ENCODE results near the gene HTR2B. TPM values are rescaled to one million over a fixed set of nuclear protein-coding genes. Genes with fewer than 3 reads are reported as not detected.
"Not testable (repeated sequence)": the region's sequence is repeated elsewhere in the genome, so short reads cannot be mapped to it uniquely, and the experiment has no call there.

HTR2B gene
- total RNA-seq, 2 experiments from 2014 or later, result 2.1 to 2.2 TPM

DNA sequence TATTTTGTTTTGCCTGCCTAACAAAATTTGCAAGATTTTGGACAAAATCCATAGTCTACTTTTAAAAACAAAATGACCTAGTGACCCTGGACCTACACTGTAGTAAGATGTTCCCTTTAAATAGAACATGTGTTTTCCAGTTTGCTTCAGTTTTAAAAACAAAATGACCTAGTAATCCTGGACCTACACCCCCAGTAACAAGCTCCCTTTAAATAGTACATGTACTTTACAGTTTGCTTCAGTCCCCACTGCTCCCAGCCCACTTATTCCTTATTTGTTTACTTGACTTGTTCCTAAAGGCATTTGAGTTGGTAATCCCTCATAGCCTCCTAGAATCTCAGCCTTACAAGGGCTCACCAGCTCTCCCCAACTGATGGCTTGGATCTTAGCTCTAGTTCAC lies 34.5 kb upstream of the HTR2B start:
- Mint-ChIP-seq H3K9me3 (no peaks in the 10 kb centered on the region), H3K27ac (peak overlapping the region; percentile 31), H3K4me3 (no peak overlapping the region), H3K36me3 (ENCODE audit: low read depth) (peaks cover 17% of the 10 kb centered on the region), H3K27me3 (no peaks in the 10 kb centered on the region), H3K4me1 (peaks cover 16% of the 10 kb centered on the region)
- POLR2A ChIA-PET, result interaction anchor here (0.6 kb wide), 1 partner anchor 15 kb away, joined by 3 read pairs; no protein-coding TSS in a partner anchor
- CTCF ChIA-PET, result interaction anchor here (2.0 kb wide), 1 partner anchor 8 kb away, joined by 5 read pairs; no protein-coding TSS in a partner anchor
- no peak for DNase-seq

DNA sequence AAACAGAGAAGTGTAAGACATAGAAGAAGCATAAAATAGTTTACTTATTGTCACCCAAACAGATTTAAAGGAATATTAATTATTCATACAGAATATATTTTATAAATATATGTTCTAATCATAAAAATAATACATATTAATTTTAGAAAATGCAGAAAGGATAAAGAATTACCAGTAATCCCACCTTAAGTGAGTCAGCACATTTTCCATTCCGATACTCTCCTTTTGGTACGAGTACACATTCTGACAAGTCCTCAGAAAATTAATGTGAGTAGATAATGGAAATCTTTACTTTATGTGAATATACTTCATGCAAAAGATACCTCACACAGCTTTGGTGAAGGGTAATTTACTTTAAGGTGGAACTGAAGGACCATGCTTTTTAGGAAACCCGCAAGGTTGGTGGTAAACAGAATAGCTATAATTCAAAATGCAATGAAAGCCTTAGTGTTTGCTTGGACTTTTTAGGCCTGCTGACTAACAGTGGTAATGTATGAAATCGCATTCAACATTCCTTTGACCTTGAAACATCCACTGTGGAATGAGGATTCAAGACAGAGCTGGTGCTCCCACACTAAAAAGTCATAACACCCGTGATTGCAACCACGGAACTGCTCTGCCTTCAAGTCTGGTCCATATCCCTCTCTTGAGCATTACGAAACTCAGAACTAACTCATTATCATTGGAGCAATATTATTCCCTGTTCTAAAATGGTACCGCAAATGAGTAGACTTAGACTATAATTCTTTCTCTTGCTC lies 28.1 kb upstream of the HTR2B start:
- DNase-seq, result no peak
- ChIA-PET POLR2A (no interaction called here), CTCF (no interaction called here)
- Mint-ChIP-seq H3K36me3 (ENCODE audit: low read depth) (peaks cover 12% of the 10 kb centered on the region), H3K4me3 (no peak overlapping the region), H3K4me1 (no peaks in the 10 kb centered on the region), H3K9me3 (no peaks in the 10 kb centered on the region), H3K27ac (no peak overlapping the region), H3K27me3 (no peaks in the 10 kb centered on the region)

DNA sequence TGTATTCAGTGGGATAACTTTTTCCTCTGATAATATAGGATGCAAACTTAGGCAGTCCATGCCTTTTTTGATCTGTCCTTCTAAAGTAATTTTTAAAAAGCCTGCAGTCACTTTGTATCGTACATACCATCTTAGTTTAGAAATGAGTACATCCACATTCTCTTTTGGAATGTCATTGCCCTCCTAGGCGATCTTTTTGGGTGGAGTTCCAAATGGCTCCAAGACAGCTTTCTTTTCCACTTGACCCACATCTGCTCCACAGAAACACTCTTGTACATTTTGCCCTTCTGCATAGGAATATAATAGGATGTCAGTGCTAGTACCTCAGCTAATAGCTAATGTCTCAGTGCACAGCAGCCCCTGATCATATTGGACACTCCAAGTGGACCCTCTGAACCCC lies 21.8 kb upstream of the HTR2B start:
- H3K9me3 Mint-ChIP-seq, result no peaks in the 10 kb centered on the region
- H3K36me3 Mint-ChIP-seq (ENCODE audit: low read depth), result peaks cover 16% of the 10 kb centered on the region
- ChIA-PET POLR2A (no interaction called here), CTCF (interaction anchor here (1.1 kb wide), 1 partner anchor 25 kb away, joined by 3 read pairs; no protein-coding TSS in a partner anchor)
- H3K27me3 Mint-ChIP-seq, result no peaks in the 10 kb centered on the region
- no peak for DNase-seq
- H3K4me1 Mint-ChIP-seq, result no peaks in the 10 kb centered on the region
- no peak overlapping the region for H3K4me3 Mint-ChIP-seq
- H3K27ac Mint-ChIP-seq, result no peak overlapping the region

DNA sequence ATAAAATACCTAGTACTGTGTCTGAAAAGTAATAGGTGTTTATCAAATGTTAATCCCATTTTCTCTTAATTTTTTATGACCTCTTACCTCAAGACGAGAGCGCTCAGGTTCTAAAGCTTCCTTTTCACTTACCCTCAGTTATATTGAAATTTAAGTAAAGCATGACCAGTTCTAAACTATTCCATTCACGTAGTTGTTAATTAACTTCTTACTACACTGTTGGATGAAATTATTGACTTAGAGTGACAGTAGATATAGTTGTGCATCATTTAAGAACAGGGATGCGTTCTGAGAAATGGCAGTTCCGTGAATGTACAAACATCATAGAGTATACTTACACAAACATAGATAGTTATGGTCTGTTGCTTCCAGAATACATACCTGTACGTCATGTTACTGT lies 20.1 kb upstream of the HTR2B start:
- DNase-seq, result no peak
- CTCF ChIA-PET, result no interaction called here
- Mint-ChIP-seq H3K4me3 (no peak overlapping the region), H3K9me3 (no peaks in the 10 kb centered on the region), H3K4me1 (no peaks in the 10 kb centered on the region), H3K27me3 (no peaks in the 10 kb centered on the region), H3K27ac (no peak overlapping the region), H3K36me3 (ENCODE audit: low read depth) (peaks cover 17% of the 10 kb centered on the region)
- POLR2A ChIA-PET, result no interaction called here

DNA sequence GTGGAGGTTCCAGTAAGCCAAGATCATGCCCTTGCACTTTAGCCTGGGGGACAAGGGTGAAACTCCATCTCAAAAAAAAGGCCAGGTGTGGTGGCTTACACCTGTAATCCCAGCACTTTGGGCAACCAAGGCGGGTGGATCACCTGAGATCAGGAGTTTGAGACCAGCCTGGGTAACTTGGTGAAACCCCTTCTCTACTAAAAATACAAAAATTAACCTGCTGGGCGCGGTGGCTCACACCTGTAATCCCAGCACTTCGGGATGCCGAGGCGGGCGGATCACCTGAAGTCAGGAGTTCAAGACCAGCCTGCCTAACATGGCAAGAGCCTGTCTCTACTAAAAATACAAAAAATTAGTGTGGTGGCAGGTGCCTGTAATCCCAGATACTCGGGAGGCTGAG lies 16.0 kb upstream of the HTR2B start:
- H3K4me1 Mint-ChIP-seq, H3K4me3 Mint-ChIP-seq, POLR2A ChIA-PET, H3K27ac Mint-ChIP-seq, DNase-seq, H3K9me3 Mint-ChIP-seq, H3K27me3 Mint-ChIP-seq: not testable (repeated sequence)
- H3K36me3 Mint-ChIP-seq (ENCODE audit: low read depth), result peaks cover 12% of the 10 kb centered on the region
- CTCF ChIA-PET, result interaction anchor here (0.6 kb wide), 1 partner anchor 23 kb away, joined by 3 read pairs; no protein-coding TSS in a partner anchor

DNA sequence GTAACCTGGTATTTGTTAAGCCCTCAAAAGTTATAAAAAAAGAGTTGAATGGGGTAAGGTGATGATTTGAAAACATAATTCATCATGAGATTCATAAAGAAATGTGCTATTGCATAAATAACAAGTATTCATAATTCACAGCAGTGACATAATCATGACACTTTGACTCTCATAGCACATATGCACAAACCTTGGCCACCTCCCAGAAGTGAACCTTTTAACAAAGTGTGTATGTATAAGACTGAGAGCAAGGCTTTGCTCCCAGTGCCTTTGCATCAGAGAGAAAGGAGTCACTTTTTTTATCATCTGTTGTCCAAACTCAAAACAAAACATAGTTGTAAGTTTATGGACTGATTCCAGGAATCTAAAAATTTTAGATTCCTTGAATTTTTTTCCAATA lies 15.0 kb upstream of the HTR2B start:
- Mint-ChIP-seq H3K9me3 (no peaks in the 10 kb centered on the region), H3K27ac (no peak overlapping the region), H3K27me3 (no peaks in the 10 kb centered on the region), H3K4me3 (no peak overlapping the region), H3K4me1 (no peaks in the 10 kb centered on the region), H3K36me3 (ENCODE audit: low read depth) (peaks cover 12% of the 10 kb centered on the region)
- CTCF ChIA-PET, result no interaction called here
- POLR2A ChIA-PET, result no interaction called here
- DNase-seq, result no peak

DNA sequence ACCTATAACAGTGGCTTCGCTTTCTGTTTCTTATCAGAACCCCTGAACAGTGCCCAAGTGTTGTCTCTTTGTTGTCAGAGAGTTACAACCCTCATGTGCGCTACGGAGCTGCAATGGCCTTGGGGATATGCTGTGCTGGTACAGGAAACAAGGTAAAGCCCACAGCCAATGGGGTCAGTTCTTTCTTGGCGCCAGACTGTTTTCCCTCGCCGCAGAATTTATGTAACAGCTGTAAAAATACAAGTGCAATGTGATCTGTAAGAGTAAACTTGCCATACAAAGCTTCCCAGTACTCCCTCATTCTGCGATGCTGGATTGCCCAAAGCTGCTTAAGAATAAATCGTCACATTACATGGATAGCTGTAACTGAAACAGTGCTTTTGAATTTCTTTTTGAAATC lies 13.9 kb upstream of the HTR2B start:
- no peak overlapping the region for H3K4me3 Mint-ChIP-seq
- no peak for DNase-seq
- POLR2A ChIA-PET, result no interaction called here
- H3K27ac Mint-ChIP-seq, result no peak overlapping the region
- CTCF ChIA-PET, result interaction anchor here (0.6 to 0.7 kb wide), 2 partner anchors 122 to 293 kb away, joined by 3 to 5 read pairs; no protein-coding TSS in a partner anchor
- no peaks in the 10 kb centered on the region for H3K9me3 Mint-ChIP-seq
- H3K36me3 Mint-ChIP-seq (ENCODE audit: low read depth), result peaks cover 9% of the 10 kb centered on the region
- no peaks in the 10 kb centered on the region for H3K4me1 Mint-ChIP-seq
- no peaks in the 10 kb centered on the region for H3K27me3 Mint-ChIP-seq

DNA sequence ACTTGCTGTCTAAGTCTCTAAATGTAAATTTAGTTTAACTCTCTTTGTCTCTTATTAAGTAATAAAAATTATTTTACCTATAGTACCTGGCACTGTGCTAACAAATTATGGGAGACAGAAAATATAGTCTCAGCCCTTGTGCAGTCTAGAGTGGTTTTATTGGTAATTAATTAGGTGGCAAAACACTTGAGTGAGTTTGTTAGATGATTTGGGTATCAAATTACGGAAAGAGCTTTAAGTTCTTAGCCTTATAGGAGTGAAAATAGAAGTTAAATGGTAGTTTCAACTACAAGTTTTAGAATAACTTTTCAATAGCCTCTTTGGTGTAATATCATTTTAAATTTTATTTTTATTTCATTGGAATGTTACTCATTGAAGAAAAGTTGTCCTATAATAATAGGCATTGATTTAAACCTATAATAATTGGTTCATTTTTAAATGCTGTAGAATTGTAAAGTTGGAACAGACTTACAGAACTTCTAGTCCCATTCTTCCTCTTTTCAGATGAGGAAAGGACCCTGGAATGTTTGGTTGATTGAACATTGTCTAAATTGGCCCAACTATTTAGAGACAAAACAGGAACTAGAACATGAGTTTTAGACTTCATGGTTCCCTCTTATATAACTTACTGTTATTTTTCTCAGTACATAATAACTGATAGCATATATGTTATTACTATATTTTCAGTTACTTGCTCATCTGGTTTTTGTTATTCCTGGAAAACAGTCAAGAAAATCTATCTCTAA lies 10.2 kb upstream of the HTR2B start:
- H3K36me3 Mint-ChIP-seq (ENCODE audit: low read depth), result peaks cover 9% of the 10 kb centered on the region
- no peaks in the 10 kb centered on the region for H3K27me3 Mint-ChIP-seq
- peaks cover 6% of the 10 kb centered on the region for H3K4me1 Mint-ChIP-seq
- no peak overlapping the region for H3K27ac Mint-ChIP-seq
- H3K9me3 Mint-ChIP-seq, result no peaks in the 10 kb centered on the region
- DNase-seq, result no peak
- POLR2A ChIA-PET, result no interaction called here
- no peak overlapping the region for H3K4me3 Mint-ChIP-seq
- CTCF ChIA-PET, result no interaction called here

DNA sequence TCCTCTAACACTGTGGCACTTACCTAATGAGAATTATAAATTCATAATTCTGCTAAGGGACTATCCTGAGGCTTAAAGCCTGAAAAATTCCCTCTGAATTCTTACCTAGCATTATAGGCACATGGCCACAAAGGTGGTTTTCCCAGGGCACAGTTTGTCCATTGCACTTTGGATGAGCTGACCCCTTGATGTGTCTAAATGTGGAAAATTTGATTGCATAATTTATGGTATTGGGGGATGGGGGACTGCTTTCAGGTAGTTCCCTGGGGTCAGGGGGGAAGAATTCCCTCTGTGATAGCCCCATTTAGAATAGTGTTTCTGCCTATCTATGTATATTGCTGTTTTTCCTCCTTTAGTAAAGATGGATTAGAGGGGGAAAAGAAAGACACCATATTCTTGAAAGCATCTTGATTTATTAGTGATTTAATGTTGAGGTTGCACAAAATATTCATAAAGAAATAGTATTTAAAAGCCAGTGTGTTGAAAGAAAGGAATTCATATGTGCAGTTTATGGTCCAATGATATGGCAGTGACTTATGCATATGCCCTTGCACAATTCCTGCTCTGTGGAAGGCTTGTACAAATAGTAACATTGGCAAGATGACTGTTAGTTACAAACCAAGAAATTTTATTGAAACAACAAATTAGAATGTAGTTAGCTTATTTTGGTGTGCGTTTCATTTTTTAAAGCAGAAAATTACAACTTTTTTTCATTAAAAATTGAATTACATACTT lies 8.7 kb upstream of the HTR2B start:
- H3K4me3 Mint-ChIP-seq, result no peak overlapping the region
- peaks cover 10% of the 10 kb centered on the region for H3K4me1 Mint-ChIP-seq
- DNase-seq, result no peak
- CTCF ChIA-PET, result interaction anchor here (0.6 to 1.0 kb wide), 2 partner anchors 23 to 1298 kb away, joined by 3 read pairs; no protein-coding TSS in a partner anchor
- peaks cover 10% of the 10 kb centered on the region for H3K36me3 Mint-ChIP-seq (ENCODE audit: low read depth)
- H3K9me3 Mint-ChIP-seq, result no peaks in the 10 kb centered on the region
- H3K27ac Mint-ChIP-seq, result no peak overlapping the region
- H3K27me3 Mint-ChIP-seq, result no peaks in the 10 kb centered on the region
- POLR2A ChIA-PET, result no interaction called here

DNA sequence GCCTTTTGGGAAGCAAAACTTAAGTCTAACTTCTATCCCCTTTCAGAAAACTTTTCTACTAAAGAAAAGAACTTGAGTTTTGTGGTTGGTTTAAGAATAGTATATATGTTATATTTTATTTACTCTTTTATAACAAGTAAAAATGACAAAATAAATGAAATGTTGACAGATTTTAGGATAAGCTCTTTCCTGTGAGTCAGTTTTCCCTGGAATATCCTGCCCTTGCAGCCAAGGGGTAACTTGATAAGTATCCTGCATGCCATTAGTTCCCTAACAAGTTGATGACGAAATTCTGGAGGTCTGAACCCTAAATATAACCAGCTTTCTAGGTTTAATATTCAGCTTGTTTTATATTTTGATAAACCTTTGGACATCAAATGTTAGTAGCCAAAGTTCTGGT lies 7.3 kb upstream of the HTR2B start:
- Mint-ChIP-seq H3K4me3 (no peak overlapping the region), H3K4me1 (peaks cover 14% of the 10 kb centered on the region), H3K27ac (no peak overlapping the region), H3K9me3 (no peaks in the 10 kb centered on the region), H3K36me3 (ENCODE audit: low read depth) (peaks cover 7% of the 10 kb centered on the region), H3K27me3 (no peaks in the 10 kb centered on the region)
- ChIA-PET CTCF (no interaction called here), POLR2A (no interaction called here)
- no peak for DNase-seq

DNA sequence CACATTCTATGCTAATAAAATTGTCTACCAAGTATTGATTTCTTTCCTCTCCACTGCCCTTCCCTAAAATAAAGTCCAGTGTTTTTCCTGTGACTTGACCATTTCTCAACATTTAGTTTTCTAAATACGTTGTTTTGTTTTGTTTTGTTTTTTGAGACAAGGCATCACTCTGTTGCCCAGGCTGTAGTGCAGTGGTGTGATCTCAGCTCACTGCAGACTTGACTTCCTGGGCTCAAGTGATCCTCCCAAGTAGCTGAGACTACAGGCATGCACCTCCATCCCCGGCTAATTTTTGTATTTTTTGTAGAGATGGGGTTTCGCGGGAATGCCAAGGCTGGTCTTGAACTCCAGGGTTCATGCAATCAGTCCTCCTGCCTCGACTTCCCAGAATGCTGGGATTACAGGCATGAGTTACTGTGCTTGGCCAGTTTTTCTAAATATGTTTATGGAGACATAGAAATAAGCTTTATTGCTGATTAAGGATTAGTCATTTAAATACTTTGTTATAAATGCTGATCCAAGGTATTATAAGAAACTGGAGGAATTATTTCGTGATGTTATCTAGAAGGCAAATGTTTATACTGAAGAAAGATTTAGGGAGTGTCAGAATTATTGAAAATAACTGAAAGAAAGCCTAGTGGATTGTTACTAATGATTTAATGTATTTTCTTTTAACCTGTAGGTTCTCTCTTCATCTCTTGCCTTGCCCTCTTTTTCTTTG lies 5.7 kb upstream of the HTR2B start:
- H3K27ac Mint-ChIP-seq, result no peak overlapping the region
- peaks cover 7% of the 10 kb centered on the region for H3K36me3 Mint-ChIP-seq (ENCODE audit: low read depth)
- H3K27me3 Mint-ChIP-seq, result no peaks in the 10 kb centered on the region
- no peaks in the 10 kb centered on the region for H3K9me3 Mint-ChIP-seq
- ChIA-PET POLR2A (no interaction called here), CTCF (no interaction called here)
- H3K4me1 Mint-ChIP-seq, result peaks cover 22% of the 10 kb centered on the region
- H3K4me3 Mint-ChIP-seq, result no peak overlapping the region
- DNase-seq, result no peak

DNA sequence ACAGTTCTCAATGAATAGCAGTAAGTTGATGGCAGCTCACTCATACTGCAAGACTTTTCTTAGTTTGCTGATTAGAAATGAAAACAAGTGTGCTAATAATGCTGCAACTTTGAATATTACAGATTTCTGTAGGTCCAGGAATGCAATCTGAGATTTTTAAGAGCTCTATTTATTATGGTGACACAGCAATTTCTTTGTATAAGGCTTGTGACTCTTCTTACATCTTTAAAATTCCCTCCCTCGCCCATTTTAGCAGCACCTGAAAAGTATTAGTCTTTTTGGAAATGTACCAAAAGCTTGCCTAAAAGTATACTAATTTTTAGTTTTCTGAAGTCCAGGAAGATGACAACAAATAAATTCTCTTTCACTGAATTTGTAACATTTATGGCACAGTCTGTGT lies 4.4 kb upstream of the HTR2B start:
- Mint-ChIP-seq H3K27me3 (no peaks in the 10 kb centered on the region), H3K9me3 (no peaks in the 10 kb centered on the region), H3K27ac (no peak overlapping the region), H3K36me3 (ENCODE audit: low read depth) (peaks cover 7% of the 10 kb centered on the region), H3K4me1 (peaks cover 33% of the 10 kb centered on the region), H3K4me3 (no peak overlapping the region)
- ChIA-PET CTCF (no interaction called here), POLR2A (no interaction called here)
- no peak for DNase-seq

DNA sequence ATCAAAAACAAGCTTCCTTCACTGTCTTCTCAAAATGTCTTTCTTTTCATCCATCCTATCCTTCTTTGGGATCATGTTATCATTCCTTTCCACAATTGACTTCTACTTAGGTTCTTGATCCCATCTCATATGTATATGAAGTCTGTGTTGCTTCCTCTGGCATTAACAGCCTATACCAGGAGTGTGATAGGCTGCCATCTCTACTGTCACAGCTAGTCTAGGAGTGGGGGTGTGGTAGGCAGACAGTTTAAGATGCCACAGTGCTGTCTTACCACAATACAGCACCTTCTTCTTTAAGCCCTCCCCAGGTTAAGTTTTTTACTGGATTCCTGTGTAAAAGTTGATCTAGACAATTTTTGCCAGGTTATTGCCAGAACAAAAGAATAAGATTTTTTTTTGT lies 3.7 kb upstream of the HTR2B start:
- POLR2A ChIA-PET, result no interaction called here
- DNase-seq, result no peak
- H3K9me3 Mint-ChIP-seq, result no peaks in the 10 kb centered on the region

More for the DNA sequence above, 3.7 kb upstream of the HTR2B start:
- H3K4me1 Mint-ChIP-seq, result peaks cover 39% of the 10 kb centered on the region
- H3K4me3 Mint-ChIP-seq, result no peak overlapping the region
- H3K27me3 Mint-ChIP-seq, result no peaks in the 10 kb centered on the region
- CTCF ChIA-PET, result no interaction called here
- H3K36me3 Mint-ChIP-seq (ENCODE audit: low read depth), result peaks cover 7% of the 10 kb centered on the region
- H3K27ac Mint-ChIP-seq, result no peak overlapping the region

All from activated CD4-positive, alpha-beta T cell treated with anti-CD3 and anti-CD28 coated beads, Interleukin-2, amount 10 ng/mL, durations not matched to agents 7 days and 5 days (primary cell).